HG02884 (cell line): Measurements from ENCODE around the gene AK6.
A peak's percentile ranks its signal among the peaks of the same experiment; 100 is the strongest.
"Not testable (repeated sequence)": the region's sequence is repeated elsewhere in the genome, so short reads cannot be mapped to it uniquely, and the experiment has no call there.

Experiments
- ATAC-seq: cut with Tn5 transposase; IDR thresholded peaks from one replicate; pipeline ENCODE4 v1.9.1; 2021; ENCODE audit warnings: mild to moderate bottlenecking, moderate library complexity; ENCODE audit not compliant: unreplicated experiment

Gene AK6

GRCh38 chr5:69369340-69370121 is at the start of gene AK6, which contains the start of the genes RAD17 and TAF9:
TSS of gene AK6 (minus strand) at chr5:69369520. CDS start at chr5:69369490, 30 bp downstream.
TSS of gene RAD17 (plus strand) at chr5:69369818. CDS start at chr5:69372209, 2,391 bp downstream.
TSS of gene TAF9 (minus strand) at chr5:69369520. CDS start at chr5:69365737, 3,783 bp downstream.
- ATAC-seq, result peak; percentile 88

DNA sequence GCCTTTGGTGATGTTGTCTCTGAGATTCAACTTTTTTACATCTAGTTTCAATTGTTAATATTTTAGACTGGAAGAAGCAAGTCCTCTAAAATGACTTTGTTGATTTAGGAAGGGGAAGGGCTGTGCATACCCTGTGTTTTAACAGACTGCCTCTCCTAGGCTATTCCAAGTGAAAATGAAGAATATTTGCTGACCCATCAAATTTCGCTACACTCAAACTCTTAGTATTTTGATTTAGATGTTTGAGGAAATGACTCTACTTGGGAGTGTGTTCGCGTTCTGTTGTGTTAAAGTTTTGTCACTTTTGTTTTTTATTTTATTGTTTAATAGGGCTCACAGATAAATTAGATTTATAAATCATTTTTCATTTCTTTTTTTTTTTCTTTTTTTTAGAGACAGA is 49.2 kb upstream of the AK6 start:
- ATAC-seq, result no peak

GRCh38 chr5:69416699-69417098 is 47.4 kb upstream of the AK6 start:
- no peak for ATAC-seq

DNA sequence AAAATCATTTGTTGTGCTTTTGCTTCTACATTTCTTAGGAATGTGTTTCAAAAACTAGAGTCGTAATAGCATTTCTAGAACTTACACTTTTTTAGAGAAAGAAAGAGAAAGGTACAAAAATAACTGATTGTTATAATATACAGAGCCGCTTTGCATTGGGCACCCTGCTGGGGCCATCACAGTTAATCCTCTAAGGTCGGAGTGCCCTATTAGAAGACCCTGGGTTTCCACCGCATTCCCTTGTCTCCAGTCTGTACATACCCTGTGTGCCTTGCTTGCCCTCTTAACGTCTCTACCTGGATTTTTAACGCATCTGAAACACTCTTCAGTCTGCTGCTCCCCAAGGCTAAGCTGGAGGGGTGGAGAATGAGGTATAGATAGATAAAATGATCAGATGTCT is 46.9 kb upstream of the AK6 start:
- ATAC-seq, result no peak

- ATAC-seq, result no peak
Observed at GRCh38 chr5:69415584-69415958, 46.3 kb upstream of the AK6 start.

GRCh38 chr5:69414885-69415583 is 45.7 kb upstream of the AK6 start, which contains the start of gene MARVELD2:
TSS of gene MARVELD2 (plus strand) at chr5:69415116. CDS start at chr5:69419386, 4,270 bp downstream.
- peak; percentile 76 for ATAC-seq

GRCh38 chr5:69404659-69405330 is 35.5 kb upstream of the AK6 start:
- ATAC-seq, result no peak

GRCh38 chr5:69378376-69378775 is 9.1 kb upstream of the AK6 start:
- ATAC-seq, result no peak

- peak; percentile 68 for ATAC-seq
Observed at GRCh38 chr5:69374911-69375446, 5.7 kb upstream of the AK6 start.

DNA sequence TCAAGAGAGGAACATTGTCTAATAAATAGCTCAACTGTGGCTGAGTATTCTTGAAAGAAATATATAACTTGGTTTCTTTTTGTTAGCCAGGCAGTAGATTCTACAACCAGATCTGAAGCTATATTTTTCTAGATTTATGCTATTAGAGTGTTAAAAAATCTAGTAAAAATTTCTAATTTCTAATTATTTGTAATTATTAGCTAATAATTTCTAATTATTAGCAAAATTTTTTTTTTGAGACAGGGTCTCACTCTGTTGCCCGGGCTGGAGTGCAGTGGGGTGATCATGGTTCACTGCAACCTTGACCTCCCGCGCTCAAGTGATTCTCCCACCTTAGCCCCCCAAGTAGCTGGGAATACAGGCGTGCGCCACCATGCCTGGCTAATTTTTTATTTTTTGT is 3.1 kb upstream of the AK6 start:
- no peak for ATAC-seq

DNA sequence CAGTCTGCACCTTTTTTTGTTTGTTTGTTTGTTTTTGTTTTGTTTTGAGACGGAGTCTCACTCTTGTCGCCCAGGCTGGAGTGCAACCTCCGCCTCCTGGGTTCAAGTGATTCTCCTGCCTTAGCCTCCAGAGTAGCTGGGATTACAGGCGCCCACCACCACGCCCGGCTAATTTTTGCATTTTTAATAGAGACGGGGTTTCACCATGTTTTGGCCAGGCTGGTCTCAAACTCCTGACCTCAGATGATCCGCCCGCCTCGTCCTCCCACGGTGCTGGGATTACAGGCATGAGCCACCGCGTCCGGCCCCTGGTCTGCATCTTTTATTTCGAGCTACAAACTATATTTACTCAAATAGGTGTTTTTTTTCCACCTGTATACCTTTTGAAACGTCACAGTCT is 1.0 kb upstream of the AK6 start:
- ATAC-seq, result not testable (repeated sequence)

- ATAC-seq, result peak; percentile 30
Observed at GRCh38 chr5:69368458-69369339, 621 bp downstream of the AK6 start.

DNA sequence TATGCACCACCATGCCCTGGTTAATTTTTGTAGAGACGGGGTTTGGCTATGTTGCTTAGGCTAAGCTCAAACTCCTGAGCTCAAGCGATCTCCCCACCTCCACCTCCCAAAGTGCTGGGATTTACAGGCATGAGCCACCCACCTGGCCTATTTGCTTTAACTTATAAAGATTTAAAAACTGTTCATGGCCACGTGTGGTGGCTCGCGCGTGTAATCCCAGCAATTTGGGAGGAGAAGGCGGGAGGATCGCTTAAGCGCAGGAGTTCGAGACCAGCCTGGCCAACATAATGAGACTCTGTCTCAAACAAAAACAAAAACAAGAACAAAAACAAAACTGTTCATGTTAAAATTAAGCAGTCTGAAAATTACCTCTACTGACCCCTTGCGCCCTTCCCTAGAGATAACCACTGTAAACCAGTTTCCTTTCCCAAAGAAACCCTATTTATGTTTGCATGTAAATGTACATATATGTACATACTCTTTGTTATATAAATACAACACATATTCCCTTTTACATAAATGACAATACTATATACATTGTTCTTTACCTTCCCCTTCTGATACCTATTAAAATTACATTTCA is 1.5 kb downstream of the AK6 start:
- ATAC-seq, result no peak

GRCh38 chr5:69364850-69365249 is 4.5 kb downstream of the AK6 start:
- no peak for ATAC-seq

DNA sequence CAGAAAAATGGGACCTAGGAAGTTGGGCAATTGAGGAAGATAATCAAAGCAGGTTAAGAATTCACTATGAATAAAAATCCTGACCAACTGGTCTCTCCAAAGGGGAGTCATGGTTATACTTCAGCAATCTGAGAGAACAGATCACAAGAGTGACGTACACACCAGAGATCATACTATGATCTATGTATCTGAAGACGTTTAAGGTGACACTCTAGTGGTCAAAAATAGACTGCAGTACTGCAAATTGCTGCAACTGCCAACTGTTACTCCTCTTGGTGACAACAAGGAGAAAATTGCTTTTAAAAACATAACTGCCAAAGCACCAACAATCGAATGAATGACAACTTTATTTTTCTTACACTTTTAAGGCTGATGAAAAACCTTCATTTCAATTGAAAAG is 4.9 kb downstream of the AK6 start:
- ATAC-seq, result no peak

GRCh38 chr5:69360442-69360841 is 8.9 kb downstream of the AK6 start:
- no peak for ATAC-seq

GRCh38 chr5:69359699-69360098 is 9.6 kb downstream of the AK6 start:
- ATAC-seq, result no peak

GRCh38 chr5:69350664-69351063 is 18.7 kb downstream of the AK6 start:
- no peak for ATAC-seq

DNA sequence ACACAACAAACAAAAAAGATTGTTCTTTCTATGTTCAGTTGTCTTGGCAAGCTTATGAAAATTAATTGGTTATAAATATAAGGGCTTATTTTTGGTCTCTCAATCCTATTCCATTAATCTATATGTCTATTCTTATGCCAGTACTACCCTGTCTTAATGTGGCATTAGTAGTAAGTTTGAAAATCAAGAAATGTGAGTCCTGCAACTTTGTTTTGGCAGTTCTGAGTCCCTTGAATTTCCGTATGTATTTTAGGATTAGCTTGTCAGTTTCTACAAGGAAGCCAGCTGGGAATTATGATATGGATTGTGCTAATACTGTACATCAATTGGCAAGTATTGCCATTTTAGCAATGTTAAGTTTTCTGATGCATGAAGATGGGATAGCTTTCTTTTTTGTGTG is 26.2 kb downstream of the AK6 start:
- no peak for ATAC-seq
